HL-60 (cell line): ENCODE measurements around the gene ZNF648.

Experiments used
- CTCF ChIP-seq: IDR thresholded peaks from one replicate; pipeline ENCODE4 v1.5.1; 2011; ENCODE audit warnings: low read length, control low read depth, inconsistent platforms; ENCODE audit not compliant: insufficient read depth
- GABPA ChIP-seq: IDR thresholded peaks from 2 replicates; pipeline ENCODE4 v1.6.1; 2012; ENCODE audit warnings: low read depth
- POLR2AphosphoS5 ChIP-seq: IDR thresholded peaks from 2 replicates; pipeline ENCODE4 v1.6.1; 2012; ENCODE audit warnings: low read depth

GRCh38 chr1:182087304-182087703, 25.8 kb upstream of the ZNF648 start:
- no peak for TF ChIP-seq POLR2AphosphoS5
- TF ChIP-seq CTCF, result no peak
- TF ChIP-seq GABPA, result no peak
